ENCODE results near the gene LRRC8B.

DNA sequence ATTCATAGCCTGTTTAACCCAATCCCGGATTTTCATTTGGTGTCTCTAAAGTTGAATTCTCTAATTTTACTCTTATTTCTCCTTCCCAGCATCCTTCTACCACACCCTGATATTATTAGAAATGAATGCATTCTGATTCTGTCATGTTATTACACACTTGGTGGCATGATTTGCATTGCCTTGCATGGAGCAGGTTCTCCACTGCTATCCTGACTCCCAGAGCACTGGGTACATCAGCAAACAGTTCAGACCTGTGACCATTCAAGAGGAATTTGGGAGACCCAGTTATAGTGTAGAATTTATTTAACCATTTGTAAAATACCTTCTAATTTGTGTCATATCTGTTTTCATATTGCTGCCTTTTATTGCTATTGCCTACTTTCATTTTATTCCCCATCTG lies 2.6 kb downstream of the LRRC8B start:
- TF ChIP-seq, protein P1, sequence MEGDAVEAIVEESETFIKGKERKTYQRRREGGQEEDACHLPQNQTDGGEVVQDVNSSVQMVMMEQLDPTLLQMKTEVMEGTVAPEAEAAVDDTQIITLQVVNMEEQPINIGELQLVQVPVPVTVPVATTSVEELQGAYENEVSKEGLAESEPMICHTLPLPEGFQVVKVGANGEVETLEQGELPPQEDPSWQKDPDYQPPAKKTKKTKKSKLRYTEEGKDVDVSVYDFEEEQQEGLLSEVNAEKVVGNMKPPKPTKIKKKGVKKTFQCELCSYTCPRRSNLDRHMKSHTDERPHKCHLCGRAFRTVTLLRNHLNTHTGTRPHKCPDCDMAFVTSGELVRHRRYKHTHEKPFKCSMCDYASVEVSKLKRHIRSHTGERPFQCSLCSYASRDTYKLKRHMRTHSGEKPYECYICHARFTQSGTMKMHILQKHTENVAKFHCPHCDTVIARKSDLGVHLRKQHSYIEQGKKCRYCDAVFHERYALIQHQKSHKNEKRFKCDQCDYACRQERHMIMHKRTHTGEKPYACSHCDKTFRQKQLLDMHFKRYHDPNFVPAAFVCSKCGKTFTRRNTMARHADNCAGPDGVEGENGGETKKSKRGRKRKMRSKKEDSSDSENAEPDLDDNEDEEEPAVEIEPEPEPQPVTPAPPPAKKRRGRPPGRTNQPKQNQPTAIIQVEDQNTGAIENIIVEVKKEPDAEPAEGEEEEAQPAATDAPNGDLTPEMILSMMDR (conservative IDR thresholded peaks at IDR 0.05; ENCODE audit: low read length), result no peak
- TF ChIP-seq EZH2phosphoT487 (IDR thresholded peaks at IDR 0.05; ENCODE audit: borderline replicate concordance, low read depth, low read length), result no peak

Measured in OCI-LY7 (cell line).